HG02884 (cell line): ENCODE results near the gene FAM107B.
"Not testable (repeated sequence)": the region's sequence is repeated elsewhere in the genome, so short reads cannot be mapped to it uniquely, and the experiment has no call there.

Experiments used
- ATAC-seq: cut with Tn5 transposase; IDR thresholded peaks from one replicate; pipeline ENCODE4 v1.9.1; 2021; ENCODE audit warnings: mild to moderate bottlenecking, moderate library complexity; ENCODE audit not compliant: unreplicated experiment

Gene FAM107B

DNA sequence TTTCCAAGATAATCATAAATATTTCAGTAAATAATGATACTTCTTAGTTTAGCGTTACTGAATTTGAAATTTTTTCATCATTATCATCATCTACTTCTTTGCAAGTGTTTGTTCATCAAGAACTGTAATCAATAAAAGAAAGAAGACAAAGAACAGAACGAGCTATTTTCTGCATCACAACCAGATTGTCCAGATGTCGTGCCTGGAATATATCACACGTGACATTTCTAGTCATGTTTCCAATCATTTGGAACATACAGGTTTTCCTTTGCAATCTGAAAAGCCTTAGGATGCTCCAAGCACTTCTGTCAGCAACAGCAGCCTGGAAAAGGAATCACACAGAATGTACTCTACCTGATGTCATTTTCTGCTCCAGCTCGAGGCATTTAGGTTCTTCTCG lies 107.4 kb downstream of the FAM107B start:
- ATAC-seq, result no peak

- no peak for ATAC-seq
Measured at GRCh38 chr10:14665865-14666857, 108.5 kb downstream of the FAM107B start.

GRCh38 chr10:14665304-14665703 lies 109.4 kb downstream of the FAM107B start:
- ATAC-seq, result no peak

DNA sequence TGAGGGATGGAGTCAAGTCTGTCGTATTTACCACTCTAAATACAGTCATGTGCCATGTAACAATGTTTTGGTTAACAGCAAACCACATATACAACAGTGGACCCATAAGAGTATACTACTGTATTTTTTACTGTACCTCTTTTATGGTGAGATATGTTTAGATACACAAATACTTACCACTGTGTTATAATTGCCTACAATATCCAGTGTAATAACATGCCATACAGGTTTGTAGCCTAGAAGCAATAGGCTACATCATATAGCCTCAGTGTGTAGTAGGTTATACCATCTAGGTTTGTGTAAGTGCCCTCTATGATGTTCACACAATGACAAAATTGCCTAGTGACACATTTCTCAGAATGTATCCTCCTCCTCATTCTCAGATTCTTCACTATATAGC lies 110.4 kb downstream of the FAM107B start:
- ATAC-seq, result no peak

DNA sequence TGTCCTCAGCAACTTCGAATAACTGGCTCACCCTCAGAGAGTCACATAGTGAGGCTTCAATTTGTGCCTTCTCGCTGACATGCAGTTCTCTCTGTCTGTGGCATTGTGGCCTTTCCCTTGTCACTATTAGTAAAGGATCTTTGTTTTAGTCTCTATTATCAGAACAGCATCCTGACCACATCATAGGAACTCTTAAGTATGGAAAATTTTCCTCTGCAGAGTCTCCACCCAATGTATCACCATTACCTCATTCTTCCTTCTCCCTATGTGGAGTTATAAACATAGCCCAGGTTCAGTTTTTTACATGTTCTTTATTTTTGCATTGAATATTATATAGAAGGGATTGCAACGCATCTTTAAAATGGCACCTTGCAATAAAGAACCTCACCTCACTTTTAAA lies 112.9 kb downstream of the FAM107B start:
- no peak for ATAC-seq

DNA sequence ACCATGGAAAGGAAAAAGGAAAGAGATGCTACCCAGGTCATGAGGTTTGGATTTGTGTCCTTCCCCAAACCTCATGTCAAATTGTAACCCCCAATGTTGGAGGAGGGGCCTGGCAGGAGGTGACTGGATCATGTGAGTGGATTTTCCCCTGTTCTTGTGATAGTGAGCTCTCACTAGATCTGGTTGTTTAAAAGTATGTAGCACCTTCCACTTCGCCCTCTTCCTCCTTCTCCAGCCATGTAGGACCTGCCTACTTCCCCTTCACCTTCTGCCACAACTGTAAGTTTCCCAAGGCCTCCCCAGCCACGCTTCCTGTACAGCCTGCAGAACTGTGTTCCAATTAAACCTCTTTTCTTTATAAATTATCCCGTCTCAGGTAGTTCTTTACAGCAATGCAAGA lies 113.9 kb downstream of the FAM107B start:
- no peak for ATAC-seq

- peak; percentile 84 for ATAC-seq
Measured at GRCh38 chr10:14659626-14660196, 115.0 kb downstream of the FAM107B start.

GRCh38 chr10:14659137-14659536 lies 115.6 kb downstream of the FAM107B start:
- not testable (repeated sequence) for ATAC-seq

GRCh38 chr10:14658331-14659127 lies 116.2 kb downstream of the FAM107B start:
- ATAC-seq, result no peak

DNA sequence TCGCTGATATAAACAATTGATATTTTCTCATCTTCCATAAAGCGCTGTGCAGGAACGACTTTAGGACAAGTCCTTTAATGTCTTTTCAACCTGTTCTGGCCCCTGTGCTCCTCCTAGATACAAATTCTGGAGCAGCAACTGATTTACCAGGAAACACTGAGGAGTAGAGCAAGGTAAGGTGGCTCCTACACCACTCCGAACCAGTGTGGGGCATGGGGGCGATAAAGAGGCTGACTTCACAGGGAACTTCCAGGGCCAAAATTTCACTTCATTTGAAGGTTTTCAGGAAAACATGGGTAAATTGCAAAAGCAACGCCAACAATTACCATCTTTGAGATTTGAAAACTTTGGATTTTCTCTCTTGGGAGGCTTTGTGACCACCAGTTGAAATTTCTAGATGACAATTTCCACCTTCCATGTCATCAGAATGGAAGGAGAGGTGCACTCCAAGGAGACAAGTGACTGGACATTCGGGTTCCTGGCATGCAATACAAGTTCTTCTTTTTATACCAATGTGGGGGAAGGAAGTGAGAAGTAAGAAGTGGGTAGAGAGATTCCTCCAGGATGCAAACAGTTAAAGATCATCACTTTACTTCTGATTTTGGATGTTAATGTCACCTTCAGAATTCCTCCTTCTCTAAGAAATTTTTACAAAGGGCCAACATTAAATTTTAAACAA lies 118.5 kb downstream of the FAM107B start:
- no peak for ATAC-seq

GRCh38 chr10:14654821-14655382 lies 119.8 kb downstream of the FAM107B start:
- ATAC-seq, result no peak

GRCh38 chr10:14653271-14654161 lies 121.2 kb downstream of the FAM107B start:
- ATAC-seq, result no peak

DNA sequence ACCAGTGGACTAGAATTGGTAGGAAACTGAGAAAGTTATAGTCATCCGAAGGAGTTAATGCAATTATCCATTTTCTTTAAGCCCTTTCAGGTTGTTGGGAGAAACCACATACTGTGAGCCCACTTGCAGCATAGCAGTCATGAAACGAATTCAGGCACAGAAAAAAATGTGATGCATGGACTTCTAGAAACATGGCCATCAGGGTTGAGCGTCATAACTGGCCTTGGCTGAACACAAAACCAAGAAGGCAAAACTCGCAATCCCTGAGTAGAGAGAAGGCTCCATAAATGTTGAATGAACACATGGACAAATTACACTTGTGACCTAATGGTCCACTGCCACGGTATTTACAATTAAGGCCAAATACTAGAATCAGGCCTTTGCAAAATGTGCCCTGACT lies 121.9 kb downstream of the FAM107B start:
- ATAC-seq, result no peak

- ATAC-seq, result no peak
Measured at GRCh38 chr10:14652067-14652466, 122.6 kb downstream of the FAM107B start.

GRCh38 chr10:14649739-14650138 lies 125.0 kb downstream of the FAM107B start:
- no peak for ATAC-seq

DNA sequence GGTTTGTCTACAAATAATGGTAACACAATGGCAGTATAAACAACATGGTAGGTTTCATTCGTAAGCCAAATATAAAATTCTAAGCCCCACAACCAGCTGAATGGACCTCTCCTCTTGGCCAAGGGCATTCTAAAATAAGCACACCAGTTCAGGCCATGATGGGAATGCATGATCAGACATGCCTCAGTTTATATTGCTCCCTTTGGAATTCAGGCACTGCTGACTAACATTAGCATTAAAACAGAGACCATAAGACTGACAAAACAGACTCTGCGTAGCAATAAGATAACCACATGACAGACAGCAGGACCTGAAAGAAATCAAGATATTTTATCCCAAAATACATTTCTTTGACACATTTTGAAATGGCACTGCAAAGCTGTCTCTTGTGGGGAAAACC lies 125.8 kb downstream of the FAM107B start:
- ATAC-seq, result no peak

DNA sequence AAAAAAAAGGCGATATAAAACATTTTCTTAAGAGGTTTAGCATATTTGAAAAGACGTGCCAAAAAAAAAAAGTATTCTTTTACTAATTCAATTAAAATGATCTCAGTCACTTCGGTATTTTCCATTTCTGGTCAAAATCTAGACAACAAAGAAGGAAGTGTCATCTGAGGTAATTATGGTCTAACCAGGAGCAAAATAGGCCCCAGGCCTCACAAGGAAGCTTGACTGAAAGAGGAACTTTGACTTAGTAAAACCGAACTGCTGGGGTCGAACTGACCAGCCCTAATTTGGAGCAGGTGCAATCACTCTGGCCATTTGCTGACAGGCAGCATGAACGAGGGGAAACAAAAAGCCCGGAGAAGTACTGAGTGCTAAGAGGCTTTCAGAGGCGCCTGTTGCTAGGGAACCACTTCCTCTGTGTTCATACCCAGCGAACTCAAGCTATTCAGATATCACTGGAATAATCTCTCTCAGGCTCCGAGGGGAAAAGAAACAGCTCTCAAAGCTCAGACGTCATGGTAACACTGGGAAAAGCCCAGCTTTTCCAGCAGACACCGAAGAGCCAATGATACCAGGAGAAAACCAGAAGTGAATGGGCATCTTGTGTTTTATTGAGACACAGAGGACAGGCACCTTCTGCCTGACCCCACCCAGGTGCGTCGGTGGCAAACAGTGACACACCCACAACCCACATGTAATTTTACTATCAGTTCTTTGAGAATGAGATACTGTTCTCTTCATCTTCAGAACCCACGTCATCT lies 126.5 kb downstream of the FAM107B start:
- ATAC-seq, result peak; percentile 92

DNA sequence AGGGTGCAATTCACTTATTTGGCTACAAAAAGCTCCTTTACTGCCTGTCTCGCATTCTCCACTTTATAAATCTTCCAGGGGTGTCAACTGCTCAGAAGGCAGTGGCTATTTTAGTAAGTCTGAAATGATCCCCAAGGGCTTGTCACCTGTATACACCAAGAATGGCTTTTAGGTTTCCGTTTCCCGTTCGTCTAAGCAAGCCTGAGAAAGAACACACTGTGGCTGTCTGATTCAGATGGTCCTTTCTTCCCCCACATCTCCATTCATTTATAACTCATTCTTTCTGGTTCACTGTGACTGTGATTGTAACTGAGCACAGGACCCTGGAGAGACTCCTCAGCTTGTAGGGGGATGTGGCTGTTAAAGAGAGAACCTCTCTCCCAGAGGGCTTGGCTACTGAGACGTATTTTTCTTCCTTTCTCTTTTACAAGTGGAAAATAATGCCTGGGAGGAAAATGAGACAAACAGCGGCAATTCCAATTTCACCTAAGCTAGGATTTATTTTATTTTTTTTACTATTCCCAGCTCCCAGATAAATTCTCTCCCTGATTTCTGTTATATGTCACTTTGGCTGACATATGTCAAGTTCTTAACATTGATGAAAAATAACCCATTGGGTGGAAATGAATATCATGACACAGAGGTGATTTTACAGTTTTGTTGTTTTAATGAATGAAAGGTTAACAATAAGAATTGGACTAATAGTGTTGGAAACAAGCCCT lies 129.3 kb downstream of the FAM107B start:
- peak; percentile 31 for ATAC-seq
